Smooth muscle cell (in vitro differentiated cells): Measurements from ENCODE around the gene ZBTB5. TPM values are rescaled to one million over a fixed set of nuclear protein-coding genes. Genes with fewer than 3 reads are reported as not detected.

Experiments
- DNase-seq: peaks from one replicate; lab custom pipeline; 2025; ENCODE audit not compliant: unreplicated experiment; lab: John Stamatoyannopoulos, UW
- H2AFZ ChIP-seq: fragments of 200-600 bp; sonication (generic); 2 replicates; pipeline ENCODE4 v1.6.0; 2016; ENCODE audit warnings: antibody characterized with exemption, low read depth, mild to moderate bottlenecking
- H3F3A ChIP-seq: fragments of 200-600 bp; sonication (generic); 2 replicates; pipeline ENCODE4 v1.6.0; 2017; ENCODE audit warnings: antibody characterized with exemption, low read depth
- H3K27ac ChIP-seq: fragments of 200-600 bp; sonication (generic); 2 replicates; pipeline ENCODE4 v1.5.1; 2016; ENCODE audit warnings: low read depth, mild to moderate bottlenecking
- H3K27me3 ChIP-seq: fragments of 200-600 bp; sonication (generic); 2 replicates; pipeline ENCODE4 v1.6.1; 2016; ENCODE audit warnings: low read depth, mild to moderate bottlenecking
- H3K36me3 ChIP-seq: fragments of 200-600 bp; sonication (generic); 2 replicates; pipeline ENCODE4 v1.5.1; 2016; ENCODE audit warnings: low read depth
- H3K4me1 ChIP-seq: fragments of 200-600 bp; sonication (generic); 2 replicates; pipeline ENCODE4 v1.5.1; 2016; ENCODE audit warnings: low read depth
- H3K4me2 ChIP-seq: fragments of 200-600 bp; sonication (generic); 2 replicates; pipeline ENCODE4 v1.6.0; 2016; ENCODE audit warnings: mild to moderate bottlenecking
- H3K4me3 ChIP-seq: fragments of 200-600 bp; sonication (generic); 2 replicates; pipeline ENCODE4 v1.5.1; 2016; ENCODE audit warnings: mild to moderate bottlenecking
- H3K79me2 ChIP-seq: fragments of 200-600 bp; sonication (generic); 2 replicates; pipeline ENCODE4 v1.6.0; 2016; ENCODE audit warnings: low read depth, mild to moderate bottlenecking
- H3K9ac ChIP-seq: fragments of 200-600 bp; sonication (generic); 2 replicates; pipeline ENCODE4 v1.6.0; 2016; ENCODE audit warnings: low read depth
- H3K9me3 ChIP-seq: fragments of 200-600 bp; sonication (generic); replicated peaks from 2 replicates; pipeline ENCODE4 v1.5.1; 2016; ENCODE audit warnings: low read depth
- H4K20me1 ChIP-seq: fragments of 200-600 bp; sonication (generic); 2 replicates; pipeline ENCODE4 v1.6.0; 2016; ENCODE audit warnings: low read depth
- CTCF ChIP-seq: fragments of 200-600 bp; sonication (generic); IDR thresholded peaks from 2 replicates; pipeline ENCODE4 v1.5.1; 2017; ENCODE audit warnings: borderline replicate concordance, mild to moderate bottlenecking, antibody characterized with exemption; ENCODE audit not compliant: insufficient read depth, poor library complexity, severe bottlenecking
- WGBS: methylation state at CpG from one replicate; pipeline ENCODE4 v1.1.7; 2016; ENCODE audit warnings: low lambda C conversion rate; 5-methylcytosine and 5-hydroxymethylcytosine counted together
- polyA plus RNA-seq: library from polyadenylated mRNA; unstranded; fragments of >200 nt; fragmentation: Nextera tagmentation; extraction: Ambion mirVana; gene quantifications from 2 replicates; pipeline ENCODE4 v1.2.1, GENCODE V29; 2016
- total RNA-seq: library from RNA; depleted of rRNA; stranded (reverse); fragments of >200 nt; gene quantifications from 2 replicates; pipeline ENCODE4 v1.2.3, GENCODE V29; 2014

ZBTB5 gene
- total and polyA plus RNA-seq, 2 experiments from 2014 or later, result 4.3 to 21.8 TPM

DNA sequence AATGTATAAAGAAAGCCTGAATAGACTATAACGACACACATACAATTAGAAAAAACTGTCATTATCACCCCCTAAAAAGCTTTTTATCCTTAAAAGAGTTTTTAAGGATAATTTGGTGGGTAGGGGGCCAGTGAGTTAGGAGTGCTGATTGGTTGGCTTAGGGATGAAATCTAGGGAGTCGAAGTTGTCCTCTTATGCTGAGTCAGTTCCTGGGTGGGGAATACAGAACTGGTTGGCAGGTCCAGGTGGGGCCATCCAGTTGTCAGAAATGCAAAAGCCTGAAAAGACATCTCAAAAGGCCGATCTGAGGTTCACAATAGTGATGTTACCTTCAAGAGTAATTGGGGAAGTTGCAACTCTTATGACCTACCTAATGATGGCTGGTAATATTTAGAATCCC is 13.6 kb downstream of the ZBTB5 start:
- H4K20me1 ChIP-seq, result peaks cover 100% of the 10 kb centered on the region
- no peak overlapping the region for H3K9ac ChIP-seq
- H3K9me3 ChIP-seq, result no peaks in the 10 kb centered on the region
- no peak for TF ChIP-seq CTCF
- no peak for DNase-seq
- H3K4me3 ChIP-seq, result no peak overlapping the region
- no peaks in the 10 kb centered on the region for H3K36me3 ChIP-seq
- H3F3A ChIP-seq, result no peaks in the 10 kb centered on the region
- H3K4me2 ChIP-seq, result no peak overlapping the region
- H3K79me2 ChIP-seq, result peaks cover 97% of the 10 kb centered on the region
- no peak overlapping the region for H2AFZ ChIP-seq
- WGBS, result 91% methylated on average over 3 of the region's 3 CpGs
- H3K27me3 ChIP-seq, result no peaks in the 10 kb centered on the region
- no peak overlapping the region for H3K27ac ChIP-seq
- peaks cover 8% of the 10 kb centered on the region for H3K4me1 ChIP-seq

DNA sequence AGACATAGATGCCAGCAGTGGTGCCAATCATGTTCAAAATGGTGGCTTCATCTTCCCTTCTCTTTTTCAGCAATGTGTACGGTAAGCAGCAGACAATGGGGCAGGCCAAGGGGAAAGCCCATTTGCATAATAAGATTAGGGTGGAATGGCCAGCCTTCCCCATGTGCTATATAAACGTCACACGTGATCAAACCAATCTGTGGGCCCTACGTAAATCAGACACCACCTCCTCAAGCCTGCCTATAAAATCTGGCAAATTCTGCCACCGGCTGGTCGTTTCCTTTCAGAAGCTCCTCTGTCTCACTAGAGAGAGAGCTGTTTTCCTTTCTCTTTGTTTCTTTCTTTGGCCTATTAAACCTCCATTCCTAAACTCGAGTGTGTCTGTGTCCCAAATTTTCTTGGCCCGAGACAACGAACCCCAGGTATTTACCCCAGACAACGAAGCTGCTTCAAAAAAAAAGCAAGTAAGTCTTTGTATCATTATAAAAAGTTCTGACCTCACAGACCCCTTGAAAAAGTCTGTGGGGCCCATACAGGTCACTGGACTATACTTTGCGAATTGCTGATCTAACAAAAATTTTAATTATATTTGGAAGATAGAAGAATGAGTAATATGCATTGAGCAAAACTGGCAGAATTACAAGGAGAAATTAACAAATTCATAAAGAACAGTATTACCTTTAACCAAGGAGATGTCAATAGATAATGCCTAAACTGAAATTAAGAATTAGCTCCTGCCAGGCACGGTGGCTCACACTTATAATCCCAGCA is 15.2 kb downstream of the ZBTB5 start:
- no peaks in the 10 kb centered on the region for H3K36me3 ChIP-seq
- no peak overlapping the region for H3K4me2 ChIP-seq
- DNase-seq, result no peak
- no peaks in the 10 kb centered on the region for H3F3A ChIP-seq
- no peak overlapping the region for H3K4me3 ChIP-seq
- H4K20me1 ChIP-seq, result peaks cover 100% of the 10 kb centered on the region
- peaks cover 97% of the 10 kb centered on the region for H3K79me2 ChIP-seq
- H3K9me3 ChIP-seq, result no peaks in the 10 kb centered on the region
- no peak overlapping the region for H3K27ac ChIP-seq
- H3K27me3 ChIP-seq, result no peaks in the 10 kb centered on the region
- no peak overlapping the region for H2AFZ ChIP-seq
- 74% methylated on average over 12 of the region's 12 CpGs for WGBS
- peaks cover 8% of the 10 kb centered on the region for H3K4me1 ChIP-seq
- H3K9ac ChIP-seq, result no peak overlapping the region
- TF ChIP-seq CTCF, result no peak

GRCh38 chr9:37447111-37447510 is 18.1 kb downstream of the ZBTB5 start:
- no peak for TF ChIP-seq CTCF
- H3K79me2 ChIP-seq, result peaks cover 82% of the 10 kb centered on the region

GRCh38 chr9:37446401-37446800 is 18.8 kb downstream of the ZBTB5 start:
- H3K79me2 ChIP-seq, result peaks cover 76% of the 10 kb centered on the region
- no peak for DNase-seq
- WGBS, result 82% methylated on average over 4 of the region's 4 CpGs
- H3K9me3 ChIP-seq, result no peaks in the 10 kb centered on the region
- no peaks in the 10 kb centered on the region for H3K36me3 ChIP-seq
- H3K27ac ChIP-seq, result no peak overlapping the region
- no peak overlapping the region for H3K4me2 ChIP-seq
- H3K4me1 ChIP-seq, result peaks cover 8% of the 10 kb centered on the region
- no peak overlapping the region for H3K4me3 ChIP-seq
- H3F3A ChIP-seq, result no peaks in the 10 kb centered on the region
- no peaks in the 10 kb centered on the region for H3K27me3 ChIP-seq
- no peak overlapping the region for H2AFZ ChIP-seq
- H4K20me1 ChIP-seq, result peaks cover 100% of the 10 kb centered on the region
- TF ChIP-seq CTCF, result no peak
- no peak overlapping the region for H3K9ac ChIP-seq

More at GRCh38 chr9:37447111-37447510, 18.1 kb downstream of the ZBTB5 start:
- Histone ChIP-seq H3K36me3 (no peaks in the 10 kb centered on the region), H3K27ac (no peak overlapping the region), H3K4me1 (peaks cover 8% of the 10 kb centered on the region), H3K9ac (no peak overlapping the region), H3K27me3 (no peaks in the 10 kb centered on the region), H3K4me2 (no peak overlapping the region), H3K9me3 (no peaks in the 10 kb centered on the region), H4K20me1 (peaks cover 100% of the 10 kb centered on the region), H2AFZ (no peak overlapping the region), H3F3A (no peaks in the 10 kb centered on the region), H3K4me3 (no peak overlapping the region)
- no peak for DNase-seq
